HCT116 (cell line): ENCODE results near the gene SECISBP2. TPM values are rescaled to one million over a fixed set of nuclear protein-coding genes. Genes with fewer than 3 reads are reported as not detected.

ENCODE experiments used
- ATAC-seq: fragments of 200-7000 bp; cut with Tn5 transposase; 2 replicates; pipeline ENCODE4 v1.9.1; 2020; ENCODE audit warnings: mild to moderate bottlenecking, moderate library complexity
- BruUV-seq: library from RNA; stranded (reverse); fragments of 400-500 nt; replicated peaks from 2 replicates; lab custom pipeline; 2021; lab: Mats Ljungman, UMichigan
- CTCF ChIA-PET: fragments of 300-600 bp; sonication (Branson Sonifier 250); formaldehyde crosslinking; loops from one replicate; lab custom pipeline; 2021; ENCODE audit warnings: antibody characterized with exemption; lab: Charles Lee
- POLR2A ChIA-PET: fragments of 300-600, 350-600 bp; sonication (Branson Sonifier 250); formaldehyde crosslinking; loops from one replicate; lab custom pipeline; 2021; ENCODE audit warnings: antibody characterized with exemption; lab: Charles Lee
- RAD21 ChIA-PET, 2 experiments: fragments of 300-600 bp; sonication (Branson Sonifier 250); formaldehyde crosslinking; loops; one replicate each; lab custom pipeline; 2023; ENCODE audit warnings: low total read pairs in 2 of 2; ENCODE audit not compliant: uncharacterized antibody in 2 of 2, unreplicated experiment in 2 of 2, low non-redundant PET in 1 of 2; lab: Charles Lee
- DNase-seq: peaks from one replicate; pipeline ENCODE4 v3.0.0-alpha.2; 2010; ENCODE audit warnings: low read depth, low spot score
- H2AFZ ChIP-seq: fragments of 200-600 bp; shearing (Covaris generic), sonication (generic); 2 replicates; pipeline ENCODE4 v1.6.1; 2017; ENCODE audit warnings: low read depth, mixed run types, mixed read lengths, antibody characterized with exemption, low read length; ENCODE audit not compliant: poor library complexity, severe bottlenecking
- H3K27ac ChIP-seq: 2 replicates; pipeline ENCODE4 v1.5.1; 2012; ENCODE audit warnings: low read depth, low read length
- H3K27me3 ChIP-seq: fragments of 200-600 bp; sonication (generic); 2 replicates; pipeline ENCODE4 v1.6.1; 2016; ENCODE audit warnings: mixed run types, low read length, mixed read lengths; ENCODE audit not compliant: insufficient read depth
- H3K36me3 ChIP-seq, 2 experiments: fragments of 200-500 bp in 1 of 2; fragments of 200-600 bp in 1 of 2; sonication (Bioruptor generic) in 1 of 2; sonication (generic) in 1 of 2; 2 replicates each; pipeline versions ENCODE4 v1.5.1 to v1.6.1; 2014 to 2016; ENCODE audit warnings: low read length in 2 of 2, inconsistent platforms in 1 of 2, mixed read lengths in 1 of 2, mixed run types in 1 of 2; ENCODE audit not compliant: insufficient read depth in 2 of 2, control insufficient read depth in 1 of 2
- H3K4me1 ChIP-seq, 2 experiments: fragments of 200-600 bp in 1 of 2; sonication (generic) in 1 of 2; 2 replicates each; pipeline versions ENCODE4 v1.5.1 to v1.6.1; 2012 to 2017; ENCODE audit warnings: low read length in 2 of 2, inconsistent platforms in 1 of 2, mild to moderate bottlenecking in 1 of 2, mixed read lengths in 1 of 2, mixed run types in 1 of 2, moderate library complexity in 1 of 2; ENCODE audit not compliant: insufficient read depth in 2 of 2, control insufficient read depth in 1 of 2
- H3K4me2 ChIP-seq: fragments of 200-600 bp; sonication (generic); 2 replicates; pipeline ENCODE4 v1.6.1; 2017; ENCODE audit warnings: mixed run types, low read length, mixed read lengths
- H3K4me3 ChIP-seq, 2 experiments: fragments of 200-600 bp in 1 of 2; sonication (generic) in 1 of 2; replicated peaks in 1 of 2; 2 replicates each; pipeline ENCODE4 v1.5.1; 2011 to 2016; ENCODE audit warnings: low read length in 2 of 2, control low read depth in 1 of 2, low read depth in 1 of 2, mild to moderate bottlenecking in 1 of 2, mixed read lengths in 1 of 2, mixed run types in 1 of 2
- H3K79me2 ChIP-seq: fragments of 200-600 bp; sonication (generic); 2 replicates; pipeline ENCODE4 v1.6.1; 2017; ENCODE audit warnings: mild to moderate bottlenecking, mixed run types, low read length, moderate library complexity, mixed read lengths; ENCODE audit not compliant: insufficient read depth
- H3K9ac ChIP-seq: fragments of 200-600 bp; sonication (generic); 2 replicates; pipeline ENCODE4 v1.6.1; 2016; ENCODE audit warnings: low read length, mixed read lengths
- H3K9me2 ChIP-seq: fragments of 200-600 bp; sonication (generic), shearing (Covaris generic); 2 replicates; pipeline ENCODE4 v1.6.1; 2017; ENCODE audit warnings: mixed run types, mild to moderate bottlenecking, moderate library complexity; ENCODE audit not compliant: insufficient read depth
- H3K9me3 ChIP-seq, 2 experiments: fragments of 200-500 bp in 1 of 2; fragments of 200-600 bp in 1 of 2; sonication (Bioruptor generic) in 1 of 2; sonication (generic) in 1 of 2; 2 replicates each; pipeline ENCODE4 v1.6.1; 2014 to 2017; ENCODE audit warnings: low read length in 2 of 2, mixed read lengths in 2 of 2, inconsistent platforms in 1 of 2, low read depth in 1 of 2, mild to moderate bottlenecking in 1 of 2, mixed run types in 1 of 2, moderate library complexity in 1 of 2; ENCODE audit not compliant: control insufficient read depth in 1 of 2, insufficient read depth in 1 of 2
- H4K20me1 ChIP-seq: fragments of 200-600 bp; sonication (generic), shearing (Covaris generic); 2 replicates; pipeline ENCODE4 v1.6.1; 2017; ENCODE audit warnings: mixed run types, mild to moderate bottlenecking, moderate library complexity; ENCODE audit not compliant: insufficient read depth
- ATF3 ChIP-seq: IDR thresholded peaks from 2 replicates; pipeline ENCODE4 v1.6.1; 2012
- CTCF ChIP-seq, 3 experiments: fragments of 200-600 bp in 1 of 3; sonication (generic) in 1 of 3; IDR thresholded peaks in 2 of 3; conservative IDR thresholded peaks in 1 of 3; 2 replicates each; pipeline ENCODE4 v1.5.1; 2012 to 2017; ENCODE audit warnings: low read depth in 2 of 3, low read length in 2 of 3, antibody characterized with exemption in 1 of 3, borderline replicate concordance in 1 of 3, control low read depth in 1 of 3, mild to moderate bottlenecking in 1 of 3, mixed read lengths in 1 of 3, mixed run types in 1 of 3, moderate library complexity in 1 of 3; ENCODE audit not compliant: insufficient read depth in 1 of 3
- EGR1 ChIP-seq: IDR thresholded peaks from 2 replicates; pipeline ENCODE4 v1.6.1; 2012; ENCODE audit warnings: low read depth
- EZH2 ChIP-seq: fragments of 200-600 bp; sonication (generic); IDR thresholded peaks from 2 replicates; pipeline ENCODE4 v1.6.1; 2017; ENCODE audit warnings: antibody characterized with exemption, mixed run types
- EZH2phosphoT487 ChIP-seq: fragments of 200-600 bp; IDR thresholded peaks from 2 replicates; pipeline ENCODE4 v1.6.1; 2018; ENCODE audit warnings: antibody characterized with exemption, borderline replicate concordance
- FOSL1 ChIP-seq: IDR thresholded peaks from 2 replicates; pipeline ENCODE4 v1.6.1; 2012; ENCODE audit warnings: low read depth
- JUND ChIP-seq: IDR thresholded peaks from 2 replicates; pipeline ENCODE4 v1.6.1; 2012
- MAX ChIP-seq: IDR thresholded peaks from 2 replicates; pipeline ENCODE4 v1.6.1; 2012
- POLR2A ChIP-seq: IDR thresholded peaks from 2 replicates; pipeline ENCODE4 v1.7.0; 2011; ENCODE audit warnings: borderline replicate concordance; ENCODE audit not compliant: insufficient read depth, insufficient read length; ENCODE audit errors: extremely low read depth
- RAD21 ChIP-seq: IDR thresholded peaks from 2 replicates; pipeline ENCODE4 v1.6.1; 2012; ENCODE audit warnings: low read depth, mild to moderate bottlenecking
- YY1 ChIP-seq: IDR thresholded peaks from 2 replicates; pipeline ENCODE4 v1.6.1; 2011; ENCODE audit warnings: low read length, low read depth, moderate library complexity, mild to moderate bottlenecking; ENCODE audit not compliant: insufficient replicate concordance; ENCODE audit errors: extremely low read depth
- ZFX ChIP-seq: fragments of 450-650 bp; IDR thresholded peaks from 2 replicates; pipeline ENCODE4 v1.6.1; 2017
- intact Hi-C: fragments of 100-400 bp; cut with micrococcal nuclease; formaldehyde crosslinking; loops from 2 replicates; pipeline ENCODE4 v1.10.0; 2022
- total RNA-seq: library from RNA; stranded (reverse); gene quantifications from one replicate; pipeline ENCODE4 v1.2.1, GENCODE V29; 2021; ENCODE audit not compliant: unreplicated experiment

SECISBP2 gene
- total RNA-seq, 1 experiment from 2014 or later, result 41.6 TPM

- Histone ChIP-seq H4K20me1 (peaks cover 31% of the 10 kb centered on the region; the same call in 1 of the 2 replicates), H3K36me3 (peaks cover 24 to 45% of the 10 kb centered on the region in 2 experiments), H3K4me1 (peaks cover 23 to 54% of the 10 kb centered on the region in 2 experiments), H3K4me2 (peak overlapping the region; percentile 78), H3K9me2 (no peaks in the 10 kb centered on the region), H3K27me3 (no peaks in the 10 kb centered on the region), H3K79me2 (peaks cover 88% of the 10 kb centered on the region), H3K9ac (peak overlapping the region; percentile 75), H3K27ac (peak overlapping the region; percentile 95), H2AFZ (no peak overlapping the region), H3K4me3 (peak overlapping the region; percentile 63 to 69), H3K9me3 (no peaks in the 10 kb centered on the region)
- ChIA-PET CTCF (no interaction called here), POLR2A (no interaction called here), RAD21 (no interaction called here)
- ATAC-seq (no peak), DNase-seq (no peak)
- BruUV-seq, result no TSS peak
- intact Hi-C loops, result loop anchor here (5.0 to 10.0 kb wide), 2 partner anchors 245 to 788 kb away; no protein-coding TSS in a partner anchor
- TF ChIP-seq JUND (no peak), RAD21 (no peak), POLR2A (no peak), ZFX (no peak), EZH2 (no peak), EGR1 (no peak), EZH2phosphoT487 (no peak), CTCF (IDR thresholded peaks at IDR 0.05 in 2 of 3, conservative IDR thresholded peaks at IDR 0.05 in 1 of 3; ENCODE audit: borderline replicate concordance in 1 of 3, insufficient read depth in 1 of 3, low read depth in 2 of 3, low read length in 2 of 3) (no peak), ATF3 (no peak), MAX (no peak), FOSL1 (no peak), YY1 (no peak)
Observed at GRCh38 chr9:89317282-89317681, 1.0 kb upstream of the SECISBP2 start.
